Measurements from ENCODE around the gene SOX6. TPM values are rescaled to one million over a fixed set of nuclear protein-coding genes. Genes with fewer than 3 reads are reported as not detected.

SOX6 gene
- total RNA-seq, 1 donor from 2014 or later: 19.6 TPM

GRCh38 chr11:16049611-16050010 lies 306.7 kb downstream of the SOX6 start:
- no peak for TF ChIP-seq CTCF (conservative IDR thresholded peaks at IDR 0.05)
- Mint-ChIP-seq H3K4me3 (no peak overlapping the region), H3K27me3 (ENCODE audit: low read depth) (no peaks in the 10 kb centered on the region), H3K4me1 (no peaks in the 10 kb centered on the region), H3K9me3 (peaks cover 4% of the 10 kb centered on the region), H3K36me3 (ENCODE audit: low read depth) (peaks cover 7% of the 10 kb centered on the region), H3K27ac (ENCODE audit: unreplicated experiment) (no peak overlapping the region)
- no peak for DNase-seq (ENCODE audit: low read depth, low spot score)

GRCh38 chr11:16047073-16047472 lies 309.3 kb downstream of the SOX6 start:
- H3K9me3 Mint-ChIP-seq: no peaks in the 10 kb centered on the region
- no peak overlapping the region for H3K4me3 Mint-ChIP-seq
- no peak for DNase-seq (ENCODE audit: low read depth, low spot score)
- no peak overlapping the region for H3K27ac Mint-ChIP-seq (ENCODE audit: unreplicated experiment)
- no peaks in the 10 kb centered on the region for H3K4me1 Mint-ChIP-seq
- no peaks in the 10 kb centered on the region for H3K27me3 Mint-ChIP-seq (ENCODE audit: low read depth)
- TF ChIP-seq CTCF (conservative IDR thresholded peaks at IDR 0.05): no peak
- no peaks in the 10 kb centered on the region for H3K36me3 Mint-ChIP-seq (ENCODE audit: low read depth)

GRCh38 chr11:16043617-16044016 lies 312.7 kb downstream of the SOX6 start:
- Mint-ChIP-seq H3K4me1 (peaks cover 12% of the 10 kb centered on the region), H3K36me3 (ENCODE audit: low read depth) (no peaks in the 10 kb centered on the region), H3K27ac (ENCODE audit: unreplicated experiment) (no peak overlapping the region), H3K9me3 (no peaks in the 10 kb centered on the region), H3K27me3 (ENCODE audit: low read depth) (no peaks in the 10 kb centered on the region), H3K4me3 (no peak overlapping the region)
- TF ChIP-seq CTCF (conservative IDR thresholded peaks at IDR 0.05): no peak
- DNase-seq (ENCODE audit: low read depth, low spot score): no peak

GRCh38 chr11:16041207-16041606 lies 315.1 kb downstream of the SOX6 start:
- no peak for DNase-seq (ENCODE audit: low read depth, low spot score)
- Mint-ChIP-seq H3K4me3 (no peak overlapping the region), H3K4me1 (peaks cover 12% of the 10 kb centered on the region), H3K9me3 (no peaks in the 10 kb centered on the region), H3K36me3 (ENCODE audit: low read depth) (no peaks in the 10 kb centered on the region), H3K27me3 (ENCODE audit: low read depth) (no peaks in the 10 kb centered on the region), H3K27ac (ENCODE audit: unreplicated experiment) (no peak overlapping the region)
- TF ChIP-seq CTCF (conservative IDR thresholded peaks at IDR 0.05): no peak

- no peak overlapping the region for H3K4me3 Mint-ChIP-seq
- no peaks in the 10 kb centered on the region for H3K36me3 Mint-ChIP-seq (ENCODE audit: low read depth)
- no peak overlapping the region for H3K27ac Mint-ChIP-seq (ENCODE audit: unreplicated experiment)
- H3K27me3 Mint-ChIP-seq (ENCODE audit: low read depth): no peaks in the 10 kb centered on the region
- TF ChIP-seq CTCF (conservative IDR thresholded peaks at IDR 0.05): no peak
- H3K9me3 Mint-ChIP-seq: no peaks in the 10 kb centered on the region
- H3K4me1 Mint-ChIP-seq: peaks cover 12% of the 10 kb centered on the region
- DNase-seq (ENCODE audit: low read depth, low spot score): no peak
Observed at GRCh38 chr11:16040151-16040550, 316.2 kb downstream of the SOX6 start.

GRCh38 chr11:16037179-16037578 lies 319.2 kb downstream of the SOX6 start:
- H3K4me3 Mint-ChIP-seq: no peak overlapping the region
- peaks cover 17% of the 10 kb centered on the region for H3K4me1 Mint-ChIP-seq
- no peaks in the 10 kb centered on the region for H3K36me3 Mint-ChIP-seq (ENCODE audit: low read depth)
- no peaks in the 10 kb centered on the region for H3K27me3 Mint-ChIP-seq (ENCODE audit: low read depth)
- H3K9me3 Mint-ChIP-seq: no peaks in the 10 kb centered on the region
- no peak for DNase-seq (ENCODE audit: low read depth, low spot score)
- TF ChIP-seq CTCF (conservative IDR thresholded peaks at IDR 0.05): no peak
- no peak overlapping the region for H3K27ac Mint-ChIP-seq (ENCODE audit: unreplicated experiment)

All from neural crest cell (in vitro differentiated cells).